Right hindlimb (tissue), 1 donor: ENCODE data around the gene ACTR3C.
"Not testable (repeated sequence)": the region's sequence is repeated elsewhere in the genome, so short reads cannot be mapped to it uniquely, and the experiment has no call there.

Experiments
- DNase-seq: peaks from one replicate; pipeline ENCODE4 v3.0.0-alpha.2; 2018

ACTR3C gene

DNA sequence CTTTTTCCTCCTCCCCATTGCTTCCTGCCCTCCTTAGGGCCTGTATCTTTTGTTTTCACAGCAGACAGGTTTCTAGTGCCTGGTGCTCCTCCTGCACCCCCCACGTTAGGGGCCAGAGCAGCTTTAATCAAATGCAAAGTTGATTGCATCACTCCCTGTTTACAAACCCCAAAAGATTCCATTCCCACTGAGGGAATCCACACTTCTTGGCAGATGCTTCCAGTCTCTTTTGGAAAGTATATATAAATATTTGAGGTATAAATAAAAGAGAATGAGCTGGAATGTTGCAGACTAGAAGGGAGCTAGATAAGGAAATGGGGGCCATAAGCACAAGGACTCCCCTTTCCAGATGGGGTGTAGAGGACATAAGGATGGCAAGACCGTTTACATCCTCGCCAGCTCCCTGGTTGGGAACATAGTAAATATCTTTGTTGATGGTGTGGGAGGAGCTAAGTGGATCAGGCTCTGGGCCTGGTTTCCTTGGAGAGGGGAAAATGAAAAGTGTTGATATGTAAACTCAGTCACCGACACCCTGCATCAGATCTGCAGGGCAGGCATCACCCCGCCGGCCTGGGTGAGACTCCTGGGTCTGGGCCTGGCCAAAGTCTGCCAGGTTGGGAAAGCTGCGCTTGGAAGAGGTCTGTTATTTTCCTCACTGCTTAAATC lies 11.9 kb upstream of the ACTR3C start:
- DNase-seq, result no peak

DNA sequence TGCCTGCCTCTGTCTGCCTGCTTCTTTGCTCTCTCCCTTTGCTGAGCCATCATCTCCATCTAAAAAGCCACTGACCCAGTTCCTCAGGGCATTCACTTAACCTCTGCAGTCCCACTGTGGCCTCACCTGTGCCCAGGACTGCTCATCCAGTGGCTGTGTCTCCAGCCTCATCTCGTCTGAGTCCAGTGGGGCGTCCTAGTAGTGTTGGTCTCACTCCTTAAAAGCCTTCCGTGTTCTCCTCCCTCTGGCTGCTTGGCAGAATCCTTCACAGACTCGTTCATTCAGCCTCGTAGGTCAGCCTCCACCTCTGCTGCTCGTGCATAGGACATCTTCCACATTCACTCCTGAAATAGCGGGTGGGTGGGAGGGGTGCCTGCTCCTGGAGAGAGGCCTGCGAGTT lies 10.8 kb upstream of the ACTR3C start:
- DNase-seq, result no peak

DNA sequence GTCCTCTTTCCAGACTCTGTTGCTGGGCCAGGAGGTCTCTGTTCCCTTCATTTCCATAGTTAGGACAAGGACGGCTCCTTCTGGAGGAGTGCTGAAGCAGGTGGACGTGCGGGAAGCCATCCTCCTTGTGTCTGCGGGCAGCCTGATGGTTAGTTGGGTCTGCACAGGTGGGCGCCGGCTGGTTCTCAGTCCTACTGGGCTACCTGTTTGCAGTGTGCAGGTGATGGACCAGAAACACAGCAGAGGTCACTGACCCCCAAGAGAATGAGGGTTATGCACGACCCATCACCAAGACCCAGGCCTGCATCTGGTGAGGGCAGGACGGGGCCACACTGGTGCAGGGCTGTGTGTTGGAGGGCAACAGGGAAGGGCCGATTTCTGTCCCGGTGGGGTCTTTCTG lies 10.3 kb upstream of the ACTR3C start:
- no peak for DNase-seq

DNA sequence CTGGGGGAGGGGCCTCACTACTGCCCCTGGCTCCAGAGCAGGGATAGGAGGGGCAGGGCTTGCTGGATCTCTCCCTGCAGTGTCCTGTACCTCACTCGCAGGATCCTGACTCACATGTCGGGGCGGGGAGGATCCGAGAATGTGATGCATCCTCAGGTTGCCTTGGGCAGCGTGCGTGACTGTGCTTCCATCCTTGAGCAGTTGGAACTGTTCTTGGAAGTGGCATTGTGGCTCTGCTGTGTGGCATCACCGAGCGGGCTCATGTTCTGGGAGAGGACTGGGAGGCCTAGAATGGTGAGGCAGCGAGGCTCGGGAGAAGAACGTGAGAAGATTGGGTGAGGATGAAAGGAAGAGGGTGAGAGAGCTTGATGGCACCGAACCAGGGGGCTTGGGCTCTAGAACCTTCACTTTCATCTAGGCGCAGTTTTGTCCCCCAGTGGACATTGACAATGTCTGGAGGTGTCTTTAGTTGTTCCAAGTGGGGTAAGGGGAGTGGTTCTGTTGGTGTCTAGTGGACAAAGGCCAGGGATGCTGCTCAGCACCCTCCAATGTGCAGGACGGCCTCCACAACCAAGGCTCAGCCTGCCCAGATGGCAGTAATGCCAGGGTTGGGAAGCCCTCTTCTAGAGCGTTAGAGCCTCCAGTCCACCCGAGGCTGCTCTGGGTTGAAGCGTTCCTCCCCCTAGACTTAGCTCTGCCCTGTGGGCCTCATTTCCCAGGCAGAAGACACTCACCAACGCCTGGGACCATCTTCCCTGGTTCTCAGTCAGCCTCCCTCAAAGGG lies 9.7 kb upstream of the ACTR3C start:
- no peak for DNase-seq

DNA sequence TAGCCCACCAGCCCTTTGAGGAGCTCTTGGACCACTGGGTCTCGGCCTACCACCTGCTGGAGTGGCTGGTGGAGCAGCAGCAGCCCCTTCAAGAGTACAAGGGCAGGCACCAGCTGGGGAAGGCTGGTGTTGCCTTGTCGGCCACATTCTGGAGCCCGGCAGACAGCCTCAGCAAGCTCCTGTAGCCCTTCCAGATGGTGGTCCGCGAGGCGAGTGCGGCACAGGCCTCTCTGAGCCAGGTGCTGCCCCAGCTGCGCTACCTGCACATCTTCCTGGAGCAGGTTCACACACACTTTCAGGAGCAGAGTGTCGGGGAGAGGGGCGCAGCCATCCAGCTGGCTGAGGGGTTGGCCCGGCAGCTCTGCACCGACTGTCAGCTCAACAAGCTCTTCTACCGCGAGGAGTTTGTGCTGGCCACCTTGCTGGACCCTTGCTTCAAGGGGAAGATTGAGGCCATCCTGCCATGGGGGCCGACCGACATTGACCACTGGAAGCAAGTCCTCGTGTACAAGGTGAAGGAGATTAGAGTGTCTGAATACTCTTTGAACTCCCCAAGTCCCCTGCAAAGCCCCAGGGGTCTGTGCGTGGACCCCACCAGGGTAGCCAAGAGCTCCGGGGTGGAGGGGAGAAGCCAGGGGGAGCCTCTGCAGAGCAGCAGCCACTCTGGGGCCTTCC lies 7.0 kb upstream of the ACTR3C start:
- DNase-seq, result peak; percentile 69

DNA sequence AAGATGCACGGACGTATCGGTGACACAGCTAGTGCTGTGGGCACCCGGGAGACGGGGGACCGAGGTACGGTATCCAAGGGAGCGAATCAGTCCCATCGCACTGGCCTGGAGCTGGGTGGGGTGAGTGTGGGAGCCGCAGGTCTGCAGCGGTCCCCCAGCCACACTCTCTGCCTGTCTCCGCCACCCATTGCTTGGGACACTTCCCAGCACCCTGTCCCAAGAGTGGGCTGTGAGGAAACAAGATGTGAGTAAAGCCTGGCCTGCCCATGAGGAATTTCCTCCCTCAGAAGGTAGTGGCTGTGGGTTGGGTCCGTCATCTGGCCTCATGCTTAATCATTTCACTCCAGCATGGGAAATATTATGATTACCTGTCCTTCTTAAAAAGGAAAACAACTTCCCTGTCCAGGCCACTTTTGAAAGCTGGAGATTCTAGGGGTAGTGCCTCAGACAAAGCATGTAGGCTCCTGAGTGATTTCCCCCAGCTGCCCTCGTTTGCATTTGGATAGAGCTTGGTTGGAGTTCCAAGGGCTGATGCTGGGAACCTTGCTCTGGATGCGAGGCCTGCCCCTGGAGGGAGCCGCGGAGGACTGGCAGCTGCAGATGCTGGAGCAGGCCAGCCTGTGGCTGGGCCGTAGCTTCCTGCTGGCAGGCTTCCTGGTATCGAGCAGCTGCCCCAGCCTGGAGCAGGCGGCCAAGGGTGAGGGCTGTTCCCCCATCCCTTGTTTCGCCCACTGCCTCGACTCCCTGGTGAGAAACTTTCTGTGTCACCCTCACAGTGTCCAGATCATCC lies 6.2 kb upstream of the ACTR3C start:
- peak; percentile 82 for DNase-seq

DNA sequence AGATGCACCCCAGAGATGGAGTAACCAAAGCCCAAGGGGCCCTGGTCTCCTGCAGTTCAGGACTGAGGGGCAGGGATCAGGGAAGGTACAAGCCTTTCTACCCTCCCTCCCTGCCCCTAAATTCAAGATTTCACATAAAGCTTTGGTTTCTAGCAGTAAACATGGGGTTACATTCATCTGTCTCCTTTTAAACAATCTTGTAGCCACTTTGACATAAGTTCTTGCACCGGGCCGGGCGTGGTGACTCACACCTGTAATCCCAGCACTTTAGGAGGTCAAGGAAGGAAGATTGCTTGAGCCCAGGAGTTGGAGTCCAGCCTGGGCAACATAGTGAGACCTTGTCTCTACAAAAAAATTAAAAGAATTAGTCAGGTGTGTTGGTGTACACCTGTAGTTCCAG lies 4.0 kb upstream of the ACTR3C start:
- no peak for DNase-seq

DNA sequence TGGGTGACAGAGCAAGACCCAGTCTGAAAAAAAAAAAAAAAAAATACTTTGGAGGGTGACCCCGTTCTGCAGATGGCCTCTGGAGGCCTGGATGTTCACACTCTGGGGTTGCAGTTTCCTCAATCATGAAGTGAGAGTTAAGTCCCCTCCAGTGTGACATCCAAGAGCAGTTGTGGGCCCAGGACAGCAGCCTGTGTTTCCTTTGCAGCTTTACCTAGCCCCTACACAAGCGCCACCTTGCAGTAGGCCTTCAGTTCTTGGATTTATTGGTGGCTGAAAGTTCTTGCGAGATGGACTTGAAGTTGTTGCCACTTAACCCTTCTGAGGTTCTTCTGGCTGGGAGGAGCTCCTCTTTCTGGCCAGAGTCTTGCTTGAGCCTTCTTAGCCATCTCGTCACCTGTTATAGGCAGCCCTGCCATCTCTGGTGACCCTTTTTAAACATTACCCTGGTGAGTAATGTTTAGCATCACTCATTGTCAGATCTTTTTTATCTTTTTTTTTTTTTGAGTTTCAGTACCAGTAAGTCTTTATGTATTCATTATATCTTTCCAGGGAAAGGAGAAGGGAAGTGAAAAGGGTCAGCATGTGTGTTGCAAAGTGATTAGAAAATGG lies 3.4 kb upstream of the ACTR3C start:
- no peak for DNase-seq

DNA sequence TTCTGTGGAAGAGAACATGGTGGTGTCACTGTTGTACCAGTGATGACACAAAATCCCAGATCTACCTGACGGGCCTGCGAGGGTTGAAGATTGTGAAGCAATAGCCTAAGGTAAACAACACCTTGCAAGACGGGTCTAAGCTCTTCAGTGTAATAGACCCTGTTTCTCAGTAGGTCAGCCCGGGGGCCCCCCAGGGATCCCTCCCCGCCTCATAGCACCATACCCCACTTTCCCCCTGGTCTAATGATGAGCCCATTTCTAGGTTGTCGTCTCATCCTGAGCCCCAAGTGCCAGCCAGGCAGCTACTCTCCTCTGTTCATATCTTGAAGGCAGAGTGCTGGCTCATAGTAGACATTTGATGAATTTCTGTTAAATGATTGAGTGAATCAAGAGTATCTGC lies 2.6 kb upstream of the ACTR3C start:
- DNase-seq, result no peak

DNA sequence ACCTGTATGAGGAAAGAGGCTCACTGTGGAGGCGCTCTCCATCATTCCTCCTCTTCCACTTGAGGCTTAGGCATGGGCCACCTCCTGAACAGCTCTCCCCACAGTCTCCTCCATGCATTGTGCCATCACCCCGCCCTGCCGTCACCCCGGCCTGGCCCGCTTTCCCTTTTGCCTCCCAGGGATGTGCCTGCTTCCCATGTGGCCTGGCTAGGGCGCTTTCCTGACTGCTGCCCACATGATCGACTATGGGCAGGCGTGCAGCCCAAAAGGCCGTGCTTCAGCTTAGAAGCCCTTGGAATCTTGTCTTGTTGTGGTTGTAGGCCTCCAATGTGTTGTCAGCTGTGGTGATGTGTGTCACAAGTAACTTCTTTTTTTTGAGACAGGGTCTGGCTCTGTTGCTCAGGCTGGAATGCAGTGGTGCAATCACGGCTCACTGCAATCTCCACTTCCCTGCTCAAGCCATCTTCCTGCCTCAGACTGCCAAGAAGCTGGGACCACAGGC lies 1.8 kb upstream of the ACTR3C start:
- DNase-seq, result no peak

DNA sequence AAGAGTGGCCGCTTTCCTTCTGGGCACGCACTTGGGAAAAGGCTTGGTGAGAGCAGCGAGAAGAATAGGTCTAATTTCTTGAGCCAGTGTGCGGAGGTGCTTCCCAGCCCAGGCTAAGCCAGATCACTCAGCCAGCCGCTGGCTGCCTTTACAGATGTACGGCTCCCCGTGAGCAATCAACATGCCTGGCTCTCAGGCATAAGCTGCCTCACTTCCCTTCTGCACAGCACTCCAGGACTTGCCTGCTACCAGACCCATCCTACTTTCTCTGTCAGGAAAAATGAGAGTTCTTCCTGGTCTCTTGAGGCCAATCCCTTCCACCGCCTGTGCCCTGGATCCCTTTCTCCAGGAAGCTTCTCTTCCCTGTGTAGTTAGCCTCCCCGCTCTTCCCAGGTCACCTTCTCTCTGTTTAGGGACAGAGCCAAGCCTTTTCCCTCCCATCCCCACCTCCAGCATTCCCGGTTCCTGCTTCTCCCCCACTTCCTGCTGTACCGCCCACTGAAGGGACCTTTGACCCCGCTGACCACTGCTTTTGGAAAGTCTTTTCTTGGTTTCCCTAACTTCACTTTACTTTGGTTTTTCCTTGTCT lies 1.1 kb upstream of the ACTR3C start:
- no peak for DNase-seq

DNA sequence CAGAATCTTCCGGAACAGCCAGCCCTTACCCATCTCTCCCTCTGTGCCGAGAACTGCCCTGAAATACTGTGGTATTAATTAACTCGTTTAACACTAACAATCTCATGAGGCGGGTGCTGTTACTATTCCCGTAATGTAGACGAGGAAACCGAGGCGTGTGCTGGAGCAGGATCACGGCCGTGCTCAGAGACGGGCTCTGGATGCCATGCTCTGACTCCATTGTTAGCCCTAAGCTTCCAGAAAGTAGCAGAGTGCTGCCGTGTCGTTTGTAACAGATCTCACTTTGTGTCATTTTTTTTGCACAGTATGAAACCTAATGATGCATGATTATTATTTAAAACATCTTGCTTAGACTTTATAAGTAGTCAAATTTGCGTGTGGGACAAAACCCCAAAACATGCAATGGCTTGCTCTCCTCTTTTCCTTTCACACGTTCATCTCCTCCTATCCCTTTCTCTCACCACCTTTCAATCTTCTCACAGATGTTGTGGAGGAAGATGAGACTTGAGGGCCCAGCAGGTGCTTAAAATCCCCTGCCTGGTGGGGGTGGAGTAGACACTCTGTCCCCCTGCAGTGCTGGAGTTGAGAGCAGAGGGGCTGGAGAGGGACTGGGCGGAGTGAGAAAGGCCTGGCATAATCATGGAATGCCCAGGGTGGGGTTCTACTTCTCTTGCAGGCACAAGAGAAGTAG lies 482 bp upstream of the ACTR3C start:
- no peak for DNase-seq

DNA sequence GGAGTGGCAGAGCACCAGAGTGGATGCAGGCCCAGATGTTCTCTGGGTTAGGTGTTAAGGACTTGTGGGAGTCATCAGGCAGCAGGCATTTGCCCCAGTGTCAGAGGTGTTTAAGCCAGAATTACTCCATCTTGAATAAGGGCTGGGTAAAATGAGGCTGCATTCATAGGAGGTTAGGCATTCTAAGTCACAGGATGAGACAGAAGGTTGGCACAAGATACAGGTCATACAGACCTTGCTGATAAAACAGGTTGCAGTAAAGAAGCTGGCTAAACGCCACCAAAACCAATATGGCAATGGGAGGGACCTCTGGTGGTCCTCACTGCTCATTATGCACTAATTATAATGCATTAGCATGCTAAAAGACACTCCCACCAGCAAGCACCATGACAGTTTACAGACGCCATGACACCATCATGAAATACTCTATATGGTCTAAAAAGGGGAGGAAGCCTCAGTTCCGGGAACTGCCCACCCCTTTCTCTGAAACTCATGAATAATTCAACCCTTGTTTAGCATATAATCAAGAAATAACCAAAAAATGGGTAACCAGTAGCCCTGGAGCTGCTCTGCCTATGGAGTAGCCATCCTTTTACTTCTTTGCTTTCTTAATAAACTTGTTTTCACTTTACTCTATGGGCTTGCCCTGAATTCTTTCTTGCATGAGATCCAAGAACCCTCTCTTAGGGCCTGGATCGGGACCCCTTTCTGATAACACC lies 1.1 kb downstream of the ACTR3C start:
- no peak for DNase-seq

DNA sequence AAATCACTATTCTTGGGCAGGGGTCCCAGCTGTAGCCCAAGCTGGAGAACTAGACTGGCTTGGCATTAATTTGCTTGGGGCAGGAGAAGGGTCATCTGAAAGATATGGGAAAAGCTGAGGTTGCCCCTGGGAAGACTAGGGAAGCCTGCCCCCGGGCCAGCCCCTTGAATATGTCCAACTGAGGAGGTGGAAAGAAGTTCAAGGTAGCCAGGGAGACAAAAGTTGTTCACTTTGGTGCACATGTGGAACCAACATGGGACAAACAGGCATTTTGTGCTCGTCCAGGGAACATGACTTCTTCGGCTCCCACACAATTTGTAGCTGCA lies 1.6 kb downstream of the ACTR3C start:
- no peak for DNase-seq

DNA sequence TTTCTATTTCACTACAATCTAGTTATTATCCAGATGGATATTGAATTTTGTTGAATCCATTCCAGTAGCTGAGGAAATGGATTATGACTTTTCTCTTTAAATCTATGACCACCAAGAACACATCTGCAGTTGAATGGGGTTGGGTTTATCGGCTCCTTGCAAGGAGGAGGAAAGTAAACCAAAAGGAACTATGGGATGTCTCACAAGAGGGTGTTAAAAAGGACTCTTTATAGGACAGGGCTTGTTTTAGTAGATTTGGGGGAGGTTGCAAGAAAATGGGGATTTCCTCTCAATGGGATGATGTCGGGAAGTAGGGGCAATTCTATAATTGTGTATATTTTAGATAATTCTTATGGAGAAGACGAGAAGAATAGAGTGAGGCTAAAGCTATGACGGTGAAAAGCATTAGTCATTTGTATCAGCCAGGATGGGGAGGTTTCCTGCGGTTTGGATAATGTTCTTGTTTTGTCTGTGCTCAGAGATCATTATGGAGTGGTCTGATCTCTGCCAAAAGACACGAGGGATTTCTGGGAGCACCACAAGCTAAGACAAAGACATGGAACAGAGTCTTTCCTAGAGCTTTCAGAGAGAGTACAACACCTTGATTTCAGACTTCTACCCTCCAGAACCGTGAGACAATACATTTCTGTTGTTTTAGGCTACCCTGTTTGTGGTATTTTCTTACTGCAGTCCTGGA lies 5.4 kb downstream of the ACTR3C start:
- DNase-seq, result no peak

DNA sequence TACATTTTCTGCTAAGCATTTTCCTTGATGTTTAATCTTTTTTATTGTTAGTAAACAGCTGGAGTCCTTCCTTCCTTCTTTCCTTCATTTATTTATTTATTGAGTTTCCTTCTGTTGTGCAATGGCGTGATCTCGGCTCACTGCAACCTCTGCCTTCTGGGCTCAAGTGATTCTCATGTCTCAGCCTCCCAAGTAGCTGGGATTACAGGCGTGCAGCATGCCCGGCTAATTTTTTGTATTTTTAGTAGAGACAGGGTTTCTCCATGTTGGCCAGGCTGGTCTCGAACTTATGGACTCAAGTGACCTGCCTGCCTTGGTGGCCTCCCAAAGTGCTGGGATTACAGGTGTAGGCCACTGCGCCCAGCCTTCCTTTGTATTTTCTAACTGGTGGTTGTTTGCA lies 6.4 kb downstream of the ACTR3C start:
- DNase-seq, result not testable (repeated sequence)

DNA sequence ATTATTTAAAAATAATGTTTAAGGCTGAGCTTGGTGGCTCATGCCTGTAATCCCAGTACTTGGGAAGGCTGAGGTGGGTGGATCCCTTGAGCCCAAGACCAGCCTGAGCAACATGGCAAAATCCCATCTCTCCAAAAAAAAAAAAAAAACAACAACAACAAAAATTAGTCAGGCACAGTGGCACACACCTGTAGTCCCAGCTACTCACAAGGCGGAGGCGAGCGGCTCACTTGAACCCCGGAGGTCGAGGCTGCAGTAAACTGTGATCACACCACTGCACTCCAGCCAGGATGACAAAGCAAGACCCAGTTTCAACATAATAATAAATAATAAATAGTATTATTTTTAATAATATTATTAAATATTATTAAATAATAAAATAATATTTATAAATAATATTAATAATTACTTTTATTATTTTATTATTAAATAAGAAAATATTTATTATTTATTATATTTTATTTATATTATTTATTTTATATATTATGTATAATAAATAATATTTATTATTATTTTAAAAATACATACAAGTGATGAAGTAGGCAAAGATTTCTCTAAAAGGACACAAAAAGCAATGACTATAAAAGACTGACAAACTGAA lies 8.6 kb downstream of the ACTR3C start:
- no peak for DNase-seq

DNA sequence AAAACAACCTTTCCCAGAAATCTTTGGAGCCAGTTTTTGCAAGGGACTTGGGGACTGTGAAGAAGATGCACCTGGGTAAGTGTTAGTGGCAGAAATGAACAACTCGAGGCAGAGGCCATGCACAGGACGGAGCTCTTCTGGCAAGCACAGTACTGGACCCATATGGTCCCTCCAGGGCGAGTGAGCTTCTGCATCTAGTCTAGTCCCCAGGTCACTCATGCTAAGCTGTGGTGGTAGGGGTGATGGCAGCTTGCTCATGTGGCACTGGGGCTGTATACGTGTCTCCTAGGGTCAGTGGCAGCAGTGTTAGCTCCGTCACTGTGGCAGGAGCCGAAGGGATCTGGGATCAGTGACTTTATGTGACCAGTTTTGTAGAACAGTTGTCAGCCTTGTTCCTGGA lies 9.5 kb downstream of the ACTR3C start:
- DNase-seq, result no peak

DNA sequence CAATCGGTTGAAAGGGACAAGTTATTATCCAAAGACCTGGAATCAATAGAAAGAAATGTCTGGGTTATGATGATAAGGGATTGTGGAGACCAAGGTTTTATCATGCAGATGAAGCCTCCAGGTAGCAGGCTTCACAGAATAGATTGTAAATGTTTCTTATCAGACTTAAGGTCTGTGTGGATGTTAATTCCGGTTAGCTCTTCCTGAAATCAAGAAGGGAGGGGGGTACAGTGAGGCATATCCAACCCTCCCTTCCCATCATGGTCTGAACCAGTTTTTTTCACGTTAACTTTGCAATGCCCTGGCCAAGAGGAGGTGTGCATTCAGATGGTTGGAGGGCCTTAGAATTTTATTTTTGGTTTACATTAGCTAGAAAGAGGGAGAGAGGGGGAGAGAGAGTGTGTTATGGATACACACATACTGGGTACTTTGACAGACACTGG lies 10.0 kb downstream of the ACTR3C start:
- DNase-seq, result no peak
